GM18520 (cell line): ENCODE data around the gene ZNF92.
"Not testable (repeated sequence)": the region's sequence is repeated elsewhere in the genome, so short reads cannot be mapped to it uniquely, and the experiment has no call there.

ENCODE experiments used
- ATAC-seq: cut with Tn5 transposase; IDR thresholded peaks from one replicate; pipeline ENCODE4 v1.9.1; 2021; ENCODE audit not compliant: unreplicated experiment

Gene ZNF92

GRCh38 chr7:65423286-65423685 is 49.6 kb downstream of the ZNF92 start:
- not testable (repeated sequence) for ATAC-seq

- ATAC-seq: no peak
Observed at GRCh38 chr7:65429642-65430343, 56.1 kb downstream of the ZNF92 start.

- no peak for ATAC-seq
Observed at GRCh38 chr7:65430344-65431186, 56.9 kb downstream of the ZNF92 start.

DNA sequence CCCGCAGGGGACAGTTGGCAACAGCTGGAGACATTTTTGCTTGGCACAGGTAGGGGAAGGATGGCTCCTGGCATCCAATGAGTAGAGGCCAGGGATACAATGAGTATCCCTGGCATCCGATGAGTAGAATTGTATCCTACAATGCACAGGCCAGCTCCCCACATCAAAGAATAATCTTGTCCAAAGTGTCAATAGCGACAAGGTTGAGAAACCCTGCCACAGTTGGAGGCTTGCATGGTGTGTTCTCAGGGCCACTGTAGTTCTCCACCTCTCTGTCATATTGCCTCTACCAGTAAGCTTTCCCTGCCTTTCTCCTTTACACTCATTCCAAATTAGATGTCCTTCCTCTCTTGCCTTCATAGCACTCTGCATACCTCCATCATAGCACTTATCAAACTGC is 60.7 kb downstream of the ZNF92 start:
- no peak for ATAC-seq

GRCh38 chr7:65436163-65436562 is 62.5 kb downstream of the ZNF92 start:
- ATAC-seq: no peak

DNA sequence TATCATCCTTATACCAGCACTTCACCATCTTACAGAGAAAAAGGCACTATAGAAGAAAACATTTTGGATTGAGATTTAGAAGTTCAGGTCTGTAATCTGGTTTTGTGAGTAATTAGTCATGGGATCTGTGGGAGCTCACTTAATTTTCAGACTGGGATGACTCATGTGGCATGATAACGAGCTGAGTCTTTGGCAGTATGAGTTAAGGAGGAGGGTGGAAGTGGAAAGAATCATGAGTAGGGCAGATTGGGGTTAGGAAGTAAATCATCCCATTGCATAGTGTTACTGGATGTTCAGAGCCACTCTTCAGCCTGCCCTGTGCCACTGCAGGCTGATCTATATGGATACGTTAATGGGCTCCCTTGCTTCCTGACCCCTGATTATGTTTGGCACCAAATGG is 64.9 kb downstream of the ZNF92 start:
- no peak for ATAC-seq

DNA sequence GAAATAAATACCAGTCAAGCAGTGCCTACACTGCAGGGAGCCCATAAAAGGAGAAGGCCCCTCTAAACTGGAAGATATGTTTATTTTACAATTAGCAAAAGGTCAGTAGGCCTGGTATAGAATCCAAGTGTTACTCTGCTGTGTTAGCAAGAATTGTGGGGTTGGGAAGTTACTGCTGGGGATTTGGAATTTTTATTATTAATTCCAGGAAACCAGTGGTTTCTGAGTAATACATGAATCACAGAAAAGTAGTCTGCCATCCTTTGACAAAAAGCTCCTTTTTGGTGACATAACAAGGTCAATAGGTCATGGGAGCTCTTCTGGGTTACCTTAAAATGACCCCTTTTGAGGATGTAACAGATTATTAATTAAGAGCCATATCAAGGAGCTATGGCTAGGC is 67.4 kb downstream of the ZNF92 start:
- ATAC-seq: no peak

- no peak for ATAC-seq
Observed at GRCh38 chr7:65444205-65444842, 70.7 kb downstream of the ZNF92 start.

DNA sequence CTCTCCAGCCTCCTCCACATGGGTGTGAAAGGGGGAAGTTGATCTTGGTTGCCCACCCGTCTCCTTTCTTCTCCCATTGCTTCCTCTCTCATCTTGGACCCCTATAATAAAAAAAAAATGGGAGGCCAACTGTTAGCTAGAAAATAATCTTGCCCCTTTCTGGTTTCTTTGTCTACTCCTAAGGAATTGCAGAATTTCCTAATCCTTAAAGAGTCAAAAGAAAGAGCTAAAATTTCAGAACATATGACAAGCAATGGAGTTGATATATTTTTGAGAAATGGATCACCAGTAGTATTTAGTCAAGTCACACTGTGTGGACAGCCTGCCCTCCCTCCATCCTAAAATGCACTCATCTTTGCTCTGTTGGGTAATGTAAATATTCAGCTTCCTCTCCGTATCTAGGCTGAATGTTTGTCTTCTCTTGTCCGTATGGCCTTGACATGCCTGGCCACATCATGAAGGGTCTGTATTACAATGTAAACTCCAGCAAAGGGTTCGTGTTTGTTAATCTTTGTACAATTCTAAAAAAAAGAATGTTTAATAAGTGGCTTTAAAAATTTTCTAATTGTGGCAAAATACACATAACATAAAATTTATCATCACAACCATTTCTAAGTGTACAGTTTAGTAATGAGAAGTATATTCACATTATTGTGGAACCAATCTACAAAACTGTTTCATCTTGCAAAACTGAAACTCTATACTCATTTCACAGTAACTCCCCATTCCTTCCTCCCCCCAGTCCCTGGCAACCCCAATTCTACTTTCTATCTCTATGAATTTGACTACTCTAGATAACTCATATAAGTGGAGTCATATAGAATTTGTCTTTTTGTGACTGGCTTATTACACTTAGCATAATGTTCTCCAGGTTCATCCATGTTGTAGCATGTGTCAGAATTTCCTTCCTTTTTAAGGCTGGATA is 71.5 kb downstream of the ZNF92 start:
- ATAC-seq: no peak

DNA sequence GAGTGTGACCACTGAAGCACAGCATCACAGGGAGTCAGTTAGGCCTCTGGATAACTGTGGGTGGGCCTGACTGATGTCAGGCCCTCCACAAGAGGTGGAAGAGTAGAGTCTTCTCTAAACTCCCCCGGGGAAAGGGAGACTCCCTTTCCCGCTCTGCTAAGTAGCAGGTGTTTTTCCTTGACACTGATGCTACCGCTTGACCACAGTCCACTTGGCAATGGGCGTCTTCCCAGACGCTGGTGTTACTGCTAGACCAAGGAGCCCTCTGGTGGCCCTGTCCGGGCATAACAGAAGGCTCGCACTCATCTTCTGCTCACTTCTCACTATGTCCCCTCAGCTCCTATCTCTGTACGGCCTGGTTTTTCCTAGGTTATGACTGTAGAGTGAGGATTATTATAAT is 73.4 kb downstream of the ZNF92 start:
- not testable (repeated sequence) for ATAC-seq

- no peak for ATAC-seq
Observed at GRCh38 chr7:65448816-65449504, 75.3 kb downstream of the ZNF92 start.

DNA sequence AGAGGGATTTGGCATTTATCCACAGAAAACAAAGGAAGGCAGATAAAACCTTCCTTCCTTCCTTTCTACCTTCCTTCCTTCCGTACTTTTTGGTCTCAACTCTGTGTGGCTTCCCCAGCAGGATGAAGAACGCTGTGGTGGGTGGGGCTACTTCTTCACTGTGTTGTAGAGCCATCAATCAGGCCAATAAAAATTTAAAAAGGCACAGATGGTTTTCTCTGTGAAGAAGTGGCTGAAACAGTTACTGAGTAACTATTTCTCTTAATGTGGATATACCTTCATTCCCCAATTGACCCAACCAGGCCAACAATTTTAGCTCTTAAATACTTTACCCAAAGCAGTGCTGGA is 75.8 kb downstream of the ZNF92 start:
- no peak for ATAC-seq
